H9 (cell line): ENCODE data around the gene SOCS1. TPM values are rescaled to one million over a fixed set of nuclear protein-coding genes. Genes with fewer than 3 reads are reported as not detected.
A peak's percentile ranks its signal among the peaks of the same experiment; 100 is the strongest.

Experiments used
- DNase-seq: peaks from one replicate; pipeline ENCODE4 v3.0.0-alpha.2; 2017
- H2AFZ ChIP-seq: one replicate; pipeline ENCODE4 v1.6.1; 2013; ENCODE audit warnings: mild to moderate bottlenecking, low read length, control low read depth, moderate library complexity
- H2AK5ac ChIP-seq: 2 replicates; pipeline ENCODE4 v1.6.1; 2013; ENCODE audit warnings: low read length, control low read depth, mixed read lengths; ENCODE audit not compliant: insufficient read length
- H2BK120ac ChIP-seq: one replicate; pipeline ENCODE4 v1.6.1; 2013; ENCODE audit warnings: low read depth, mild to moderate bottlenecking, low read length, control low read depth, inconsistent platforms; ENCODE audit not compliant: poor library complexity, severe bottlenecking
- H2BK12ac ChIP-seq: 2 replicates; pipeline ENCODE4 v1.6.1; 2013; ENCODE audit warnings: low read length, control low read depth, mixed read lengths, low read depth; ENCODE audit not compliant: insufficient read length
- H2BK15ac ChIP-seq: 2 replicates; pipeline ENCODE4 v1.6.1; 2013; ENCODE audit warnings: low read depth, low read length, control low read depth
- H2BK20ac ChIP-seq: one replicate; pipeline ENCODE4 v1.6.1; 2013; ENCODE audit warnings: low read depth, mild to moderate bottlenecking, low read length, control low read depth, inconsistent platforms; ENCODE audit not compliant: poor library complexity, severe bottlenecking
- H2BK5ac ChIP-seq: 2 replicates; pipeline ENCODE4 v1.6.1; 2013; ENCODE audit warnings: low read length, control low read depth, mixed read lengths; ENCODE audit not compliant: insufficient read length
- H3K14ac ChIP-seq: 2 replicates; pipeline ENCODE4 v1.6.1; 2013; ENCODE audit warnings: low read length, control low read depth; ENCODE audit not compliant: insufficient read depth
- H3K18ac ChIP-seq: 2 replicates; pipeline ENCODE4 v1.6.1; 2013; ENCODE audit warnings: low read depth, mild to moderate bottlenecking, mixed read lengths, low read length, control low read depth; ENCODE audit not compliant: insufficient read length
- H3K23ac ChIP-seq: 2 replicates; pipeline ENCODE4 v1.6.1; 2013; ENCODE audit warnings: low read length, control low read depth, mixed read lengths, low read depth; ENCODE audit not compliant: insufficient read length
- H3K23me2 ChIP-seq: 2 replicates; pipeline ENCODE4 v1.6.1; 2013; ENCODE audit warnings: low read depth, mild to moderate bottlenecking, mixed read lengths, low read length, control low read depth; ENCODE audit not compliant: insufficient read length, poor library complexity, severe bottlenecking
- H3K27ac ChIP-seq: 2 replicates; pipeline ENCODE4 v1.5.1; 2013; ENCODE audit warnings: low read length, control low read depth, mixed read lengths, low read depth; ENCODE audit not compliant: insufficient read length
- H3K27me3 ChIP-seq: 2 replicates; pipeline ENCODE4 v1.6.1; 2013; ENCODE audit warnings: low read length, control low read depth, inconsistent platforms; ENCODE audit not compliant: insufficient read depth
- H3K4ac ChIP-seq: 2 replicates; pipeline ENCODE4 v1.6.1; 2013; ENCODE audit warnings: low read depth, mild to moderate bottlenecking, control low read depth, inconsistent platforms, low read length, moderate library complexity
- H3K4me1 ChIP-seq: 2 replicates; pipeline ENCODE4 v1.6.1; 2013; ENCODE audit warnings: low read length, control low read depth, inconsistent platforms; ENCODE audit not compliant: insufficient read depth
- H3K4me2 ChIP-seq: 2 replicates; pipeline ENCODE4 v1.6.1; 2013; ENCODE audit warnings: low read length, control low read depth, mixed read lengths; ENCODE audit not compliant: insufficient read length, insufficient read depth
- H3K56ac ChIP-seq: 2 replicates; pipeline ENCODE4 v1.6.1; 2013; ENCODE audit warnings: low read depth, mild to moderate bottlenecking, mixed read lengths, low read length, control low read depth; ENCODE audit not compliant: insufficient read length
- H3K79me1 ChIP-seq: 2 replicates; pipeline ENCODE4 v1.6.1; 2013; ENCODE audit warnings: low read depth, mild to moderate bottlenecking, moderate library complexity, low read length, control low read depth, inconsistent platforms; ENCODE audit not compliant: insufficient read depth, poor library complexity, severe bottlenecking
- H3K79me2 ChIP-seq: 2 replicates; pipeline ENCODE4 v1.6.1; 2013; ENCODE audit warnings: low read length, control low read depth, inconsistent platforms; ENCODE audit not compliant: insufficient read depth
- H3K9ac ChIP-seq: 2 replicates; pipeline ENCODE4 v1.6.1; 2013; ENCODE audit warnings: low read length, control low read depth, mixed read lengths; ENCODE audit not compliant: insufficient read length; ENCODE audit errors: extremely low read depth
- H3K9me3 ChIP-seq: one replicate; pipeline ENCODE4 v1.6.1; 2013; ENCODE audit warnings: low read depth, low read length, inconsistent platforms; ENCODE audit not compliant: control insufficient read depth
- H3T11ph ChIP-seq: one replicate; pipeline ENCODE4 v1.6.1; 2013; ENCODE audit warnings: mild to moderate bottlenecking, low read length, control low read depth, inconsistent platforms
- H4K20me1 ChIP-seq: one replicate; pipeline ENCODE4 v1.6.1; 2013; ENCODE audit not compliant: control insufficient read depth, insufficient read length, insufficient read depth
- H4K5ac ChIP-seq: 2 replicates; pipeline ENCODE4 v1.6.1; 2013; ENCODE audit warnings: low read depth, mild to moderate bottlenecking, mixed read lengths, low read length, control low read depth; ENCODE audit not compliant: insufficient read length
- H4K8ac ChIP-seq: replicated peaks from 2 replicates; pipeline ENCODE4 v1.6.1; 2013; ENCODE audit warnings: low read length, control low read depth, mixed read lengths, low read depth; ENCODE audit not compliant: insufficient read length
- H4K91ac ChIP-seq: 2 replicates; pipeline ENCODE4 v1.6.1; 2013; ENCODE audit warnings: low read depth, mild to moderate bottlenecking, moderate library complexity, mixed read lengths, low read length, control low read depth; ENCODE audit not compliant: insufficient read length
- H3K27ac Mint-ChIP-seq, 3 experiments: 2 replicates in 2 of 3; 3 replicates in 1 of 3; pipeline ENCODE4 v1.8.0; 2020 to 2021; ENCODE audit warnings: mixed read lengths in 3 of 3, mild to moderate bottlenecking in 1 of 3, moderate library complexity in 1 of 3
- H3K27me3 Mint-ChIP-seq: 2 replicates; pipeline ENCODE4 v1.8.0; 2021; ENCODE audit warnings: low read depth, mild to moderate bottlenecking, moderate library complexity, mixed read lengths
- H3K36me3 Mint-ChIP-seq, 3 experiments: 2 replicates in 2 of 3; 3 replicates in 1 of 3; pipeline ENCODE4 v1.8.0; 2020 to 2021; ENCODE audit warnings: low read depth in 3 of 3, mixed read lengths in 3 of 3; ENCODE audit not compliant: insufficient read depth in 1 of 3
- H3K4me1 Mint-ChIP-seq, 2 experiments: 2 replicates each; pipeline ENCODE4 v1.8.0; 2020; ENCODE audit warnings: mixed read lengths in 2 of 2
- H3K4me3 Mint-ChIP-seq, 2 experiments: 2 replicates in 1 of 2; 3 replicates in 1 of 2; pipeline ENCODE4 v1.8.0; 2020 to 2021; ENCODE audit warnings: mild to moderate bottlenecking in 2 of 2, mixed read lengths in 2 of 2, moderate library complexity in 1 of 2
- H3K9me3 Mint-ChIP-seq, 2 experiments: 2 replicates in 1 of 2; 3 replicates in 1 of 2; pipeline ENCODE4 v1.8.0; 2020; ENCODE audit warnings: mild to moderate bottlenecking in 2 of 2, mixed read lengths in 2 of 2, moderate library complexity in 1 of 2
- CTCF ChIP-seq: fragments of 200-600 bp; sonication (generic); conservative IDR thresholded peaks from 3 replicates; pipeline ENCODE4 v1.8.0; 2021; ENCODE audit warnings: antibody characterized with exemption, mild to moderate bottlenecking
- WGBS: extraction: QIAGEN DNeasy Blood & Tissue Kit; methylation state at CpG from one replicate; pipeline ENCODE4 v1.1.7; 2013; ENCODE audit warnings: missing lambda C conversion rate, low lambda C conversion rate, mixed read lengths; ENCODE audit not compliant: insufficient read length; ENCODE audit errors: extremely low coverage; 5-methylcytosine and 5-hydroxymethylcytosine counted together
- total RNA-seq: library from RNA; stranded (reverse); gene quantifications from 2 replicates; pipeline ENCODE4 v1.2.1, GENCODE V29; 2021

SOCS1 gene
- total RNA-seq, 1 experiment from 2014 or later, result 11.0 TPM

GRCh38 chr16:11252482-11252931, 3.5 kb downstream of the SOCS1 start:
- no peak overlapping the region for H3K23ac ChIP-seq
- no peaks in the 10 kb centered on the region for H3K27me3 ChIP-seq
- no peak overlapping the region for H2BK20ac ChIP-seq
- Mint-ChIP-seq H3K27ac (peak overlapping the region in 1 of 3 experiments; percentile 11; a peak in 1 of 7 replicates), H3K4me3 (peak overlapping the region in 1 of 2 experiments; percentile 27; a peak in 2 of 5 replicates), H3K4me1 (peaks cover 24 to 25% of the 10 kb centered on the region in 2 experiments), H3K36me3 (peaks cover 5 to 13% (median 8%) of the 10 kb centered on the region in 3 experiments; a peak in 6 of 7 replicates), H3K27me3 (no peaks in the 10 kb centered on the region), H3K9me3 (no peaks in the 10 kb centered on the region)
- no peak overlapping the region for H4K5ac ChIP-seq
- DNase-seq, result no peak
- H2BK15ac ChIP-seq, result no peak overlapping the region
- peak overlapping the region; percentile 33 for H3K4me2 ChIP-seq
- H2BK12ac ChIP-seq, result no peak overlapping the region
- no peak overlapping the region for H3K56ac ChIP-seq
- H3K9ac ChIP-seq, result no peak overlapping the region
- TF ChIP-seq CTCF, result no peak
- peaks cover 10% of the 10 kb centered on the region; the same call in 1 of the 2 replicates for H3K79me2 ChIP-seq
- H3T11ph ChIP-seq, result no peak overlapping the region
- peaks cover 9% of the 10 kb centered on the region for H3K23me2 ChIP-seq
- H3K18ac ChIP-seq, result no peak overlapping the region
- no peak overlapping the region for H4K8ac ChIP-seq
- no peak overlapping the region for H3K14ac ChIP-seq
- H2BK120ac ChIP-seq, result no peak overlapping the region
- WGBS, result no CpG with 5 or more reads among the region's 8 CpGs
- no peak overlapping the region for H4K91ac ChIP-seq
- no peaks in the 10 kb centered on the region for H3K4me1 ChIP-seq
- no peaks in the 10 kb centered on the region for H3K9me3 ChIP-seq
- no peak overlapping the region for H2AK5ac ChIP-seq
- peaks cover 6% of the 10 kb centered on the region for H4K20me1 ChIP-seq
- no peaks in the 10 kb centered on the region for H3K79me1 ChIP-seq
- H2AFZ ChIP-seq, result no peak overlapping the region
- H2BK5ac ChIP-seq, result no peak overlapping the region
- H3K27ac ChIP-seq, result no peak overlapping the region
- H3K4ac ChIP-seq, result no peak overlapping the region
